Colonic mucosa (tissue), 4 donors: Measurements from ENCODE around the gene USP34. TPM values are rescaled to one million over a fixed set of nuclear protein-coding genes. Genes with fewer than 3 reads are reported as not detected.

Experiments
- DNase-seq: peaks from one replicate; pipeline ENCODE4 v3.0.0-alpha.2; 2020
- H3K27ac ChIP-seq: fragments of 200-600 bp; one replicate; pipeline ENCODE4 v1.8.0; 2021
- H3K27me3 ChIP-seq: fragments of 200-600 bp; one replicate; pipeline ENCODE4 v1.8.0; 2021
- H3K36me3 ChIP-seq: fragments of 200-600 bp; one replicate; pipeline ENCODE4 v1.8.0; 2021
- H3K4me1 ChIP-seq: fragments of 200-600 bp; one replicate; pipeline ENCODE4 v1.8.0; 2021; ENCODE audit warnings: mild to moderate bottlenecking
- H3K4me3 ChIP-seq: fragments of 200-600 bp; one replicate; pipeline ENCODE4 v1.8.0; 2021
- H3K9ac ChIP-seq, 2 donors: one replicate each; pipeline ENCODE4 v1.7.0; 2013; ENCODE audit warnings: control low read depth in 2 of 2, low read depth in 2 of 2, low read length in 2 of 2
- H3K9me3 ChIP-seq: fragments of 200-600 bp; one replicate; pipeline ENCODE4 v1.8.0; 2021
- CTCF ChIP-seq: fragments of 200-600 bp; IDR thresholded peaks from one replicate; pipeline ENCODE4 v1.8.0; 2022; ENCODE audit warnings: antibody characterized with exemption, mild to moderate bottlenecking
- intact Hi-C: fragments of 100-400 bp; cut with DNase I; formaldehyde crosslinking; loops from one replicate; pipeline ENCODE4 v1.14.1; 2022
- total RNA-seq, 2 donors: library from RNA; stranded (reverse); fragmentation: NEBNext Ultra II Directional in 1 of 2; extraction: Animal tissue kit (Norgen Biotek cat#: 25700) in 1 of 2; gene quantifications; one replicate each; pipeline ENCODE4 v1.2.1, GENCODE V29; 2021
- donor health status: healthy.
- donor health status: DM: no; HTN: no; CAD: no.
- donor health status: DM: no; HTN: no; CAD: no.

USP34 gene
- total RNA-seq, 2 donors from 2014 or later, result 70.8 to 76.3 TPM

GRCh38 chr2:61138859-61139258, 332.0 kb downstream of the USP34 start:
- H3K4me1 ChIP-seq, result no peaks in the 10 kb centered on the region
- no peak overlapping the region for H3K4me3 ChIP-seq
- no peaks in the 10 kb centered on the region for H3K27me3 ChIP-seq
- no peak overlapping the region for H3K27ac ChIP-seq
- intact Hi-C loops, result no loop called here
- TF ChIP-seq CTCF, result no peak
- H3K36me3 ChIP-seq, result no peaks in the 10 kb centered on the region
- no peaks in the 10 kb centered on the region for H3K9me3 ChIP-seq
- no peak for DNase-seq
- no peak overlapping the region for H3K9ac ChIP-seq

Other genes starting within 250 kb of the USP34 start
- gene XPO1, start 67.3 kb upstream of the USP34 start, total RNA-seq, result 100 to 1,000 TPM in 1 of 2 donors, 10 to 100 TPM in 1; 84.4 to 152 TPM